Muscle of back (tissue), 11 donors: Measurements from ENCODE around the gene CARHSP1. TPM values are rescaled to one million over a fixed set of nuclear protein-coding genes. Genes with fewer than 3 reads are reported as not detected.
"Not testable (repeated sequence)": the region's sequence is repeated elsewhere in the genome, so short reads cannot be mapped to it uniquely, and the experiment has no call there.

ENCODE experiments used
- DNase-seq, 3 donors: peaks; one replicate each; pipeline versions ENCODE4 v3.0.0 to v3.0.0-alpha.2; 2013
- polyA plus RNA-seq, 10 donors: library from polyadenylated mRNA; unstranded; fragments of 120-200 nt; gene quantifications; one replicate each; pipeline ENCODE4 v1.2.1, GENCODE V29; 2013; ENCODE audit not compliant: insufficient read length in 10 of 10

CARHSP1 gene
- polyA plus RNA-seq, 10 donors: 88.2 to 122 (median 106) TPM

DNA sequence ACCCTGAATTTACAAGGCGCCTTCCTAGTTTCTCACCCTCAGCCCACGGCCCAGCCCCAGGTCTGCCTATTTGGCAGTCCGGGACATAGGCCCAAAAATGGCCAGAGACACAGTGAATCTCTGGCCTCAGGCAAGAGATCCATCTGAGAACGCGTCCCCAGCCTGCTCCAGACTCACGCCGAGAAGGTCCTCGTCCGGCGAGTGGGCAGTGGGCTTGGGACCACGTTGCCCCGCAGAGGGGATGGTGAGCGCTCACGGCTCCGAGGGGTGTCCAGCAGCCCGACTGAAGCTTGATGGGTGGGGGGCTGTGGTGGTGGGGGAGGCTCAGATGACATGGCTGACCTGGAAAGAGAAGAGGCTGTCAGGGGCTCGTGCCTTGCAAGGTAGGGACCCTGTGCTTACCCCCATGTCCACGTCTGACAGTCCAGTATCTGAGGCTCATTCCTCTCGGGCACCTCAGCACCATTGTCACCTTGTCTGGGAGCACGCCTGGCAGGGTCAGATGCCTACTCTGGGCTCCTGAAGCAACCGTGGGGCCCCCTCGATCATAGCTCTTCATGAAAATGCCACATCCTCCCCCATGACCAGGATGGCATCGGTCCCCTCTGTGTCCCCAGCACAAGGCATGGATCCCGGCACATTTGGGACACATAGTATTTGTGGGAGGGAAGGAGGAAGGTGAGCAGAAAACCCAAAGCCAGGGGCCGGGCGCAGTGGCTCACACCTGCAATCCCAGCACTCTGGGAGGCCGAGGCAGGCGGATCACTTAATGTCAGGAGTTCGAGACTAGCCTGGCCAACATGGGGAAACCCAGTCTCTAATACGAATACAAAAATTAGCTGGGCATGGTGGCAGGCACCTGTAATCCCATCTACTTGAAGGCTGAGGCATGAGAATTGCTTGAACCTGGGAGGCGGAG is 9.6 kb downstream of the CARHSP1 start:
- no peak for DNase-seq

DNA sequence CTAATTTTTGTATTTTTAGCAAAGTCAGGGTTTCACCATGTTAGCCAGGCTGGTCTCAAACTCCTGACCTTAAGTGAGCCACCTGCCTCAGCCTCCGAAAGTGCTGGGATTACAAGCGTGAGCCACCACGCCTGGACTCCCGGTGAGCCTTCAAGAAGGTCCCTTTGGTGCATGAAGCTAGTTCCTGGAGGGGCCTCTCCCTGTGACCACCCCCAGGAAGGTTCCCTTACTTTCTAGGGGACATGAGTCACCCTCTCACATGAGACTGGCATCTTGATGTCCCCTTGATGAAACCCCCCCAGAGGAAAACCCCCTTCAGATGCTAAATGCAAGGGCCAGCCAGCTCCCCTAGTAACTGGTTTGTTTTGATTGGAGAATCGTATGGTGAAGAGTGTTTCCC is 12.8 kb downstream of the CARHSP1 start:
- DNase-seq: no peak

DNA sequence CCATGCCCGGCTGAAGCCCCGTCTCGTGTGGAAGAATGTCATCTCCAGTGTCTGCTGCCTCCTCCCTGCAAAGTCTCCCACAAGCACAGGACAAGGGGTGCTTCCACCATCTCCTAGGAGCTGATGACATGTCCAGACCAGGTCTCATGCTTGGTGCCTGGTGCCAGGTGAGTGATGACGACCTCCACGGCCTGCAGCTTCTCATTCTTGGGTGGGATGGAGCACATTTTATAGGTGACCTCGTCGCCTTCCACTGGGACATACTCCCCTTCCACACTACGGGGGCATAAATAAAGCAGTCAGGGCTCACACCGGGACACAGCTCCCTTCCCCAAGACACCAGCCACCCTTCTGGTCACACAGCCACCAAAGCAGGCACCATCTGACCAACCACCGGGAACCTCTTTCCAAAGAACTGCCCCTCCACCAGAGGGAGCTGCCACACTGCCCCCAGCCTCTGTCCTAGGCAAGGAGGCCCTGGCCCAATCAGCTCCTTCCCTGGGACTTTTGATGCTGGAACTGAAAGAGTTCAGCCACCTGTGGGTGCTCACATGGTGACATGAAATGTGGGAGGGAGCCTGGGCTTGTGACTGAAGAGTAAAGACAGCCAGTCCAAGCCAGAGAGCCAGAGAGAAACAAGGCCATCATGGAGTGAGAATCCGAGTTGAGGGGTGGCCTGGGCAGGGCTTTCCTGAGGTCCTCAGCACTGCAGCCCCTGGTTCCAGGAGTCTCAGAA is 13.6 kb downstream of the CARHSP1 start:
- DNase-seq: no peak

DNA sequence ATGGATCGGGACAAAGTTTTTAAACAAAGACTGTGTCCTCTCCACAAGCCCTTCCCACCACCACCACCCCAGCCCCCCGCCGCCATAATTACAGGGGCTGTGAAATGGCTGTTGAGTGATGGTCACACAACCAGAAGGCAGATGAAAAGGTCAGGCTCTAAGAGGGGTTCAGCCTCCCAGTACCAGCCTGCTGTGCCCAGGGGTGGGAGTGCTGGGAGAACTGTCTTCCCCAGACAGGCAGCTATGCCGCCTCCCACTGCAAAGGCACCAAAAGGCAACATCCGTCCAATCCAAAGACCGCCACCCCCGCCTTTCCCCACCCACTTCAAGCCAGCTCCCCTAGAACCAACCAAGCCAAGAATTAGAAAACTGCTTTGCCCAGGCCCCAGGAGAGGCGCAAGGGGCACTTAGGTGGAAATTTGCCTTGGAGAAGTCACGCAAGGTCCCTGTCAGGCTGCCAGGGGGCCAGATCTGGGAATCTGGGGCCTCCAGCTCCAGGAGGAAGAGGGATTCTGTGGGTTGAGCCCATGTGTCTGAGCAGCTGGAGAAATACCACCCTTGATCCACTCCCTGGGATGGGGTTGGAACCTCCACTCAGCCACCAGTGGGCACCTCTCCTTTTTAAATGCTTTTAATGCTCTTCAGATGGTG is 14.4 kb downstream of the CARHSP1 start:
- no peak for DNase-seq

DNA sequence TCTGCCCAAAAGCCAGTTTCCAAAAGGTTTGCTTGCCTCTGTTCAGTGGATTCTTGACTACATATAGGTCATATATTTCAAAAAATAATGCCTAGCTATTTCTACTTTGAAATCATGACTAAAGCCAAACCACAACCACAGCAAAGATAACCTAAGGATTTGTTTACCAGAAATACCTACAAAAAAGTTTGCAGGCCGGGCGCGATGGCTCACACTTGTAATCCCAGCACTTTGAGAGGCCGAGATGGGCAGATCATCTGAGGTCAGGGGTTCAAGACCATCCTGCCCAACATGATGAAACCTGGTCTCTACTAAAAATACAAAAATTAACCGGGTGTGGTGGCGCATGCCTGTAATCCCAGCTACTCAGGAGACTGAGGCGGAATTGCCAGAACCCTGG is 15.2 kb downstream of the CARHSP1 start:
- DNase-seq: no peak

DNA sequence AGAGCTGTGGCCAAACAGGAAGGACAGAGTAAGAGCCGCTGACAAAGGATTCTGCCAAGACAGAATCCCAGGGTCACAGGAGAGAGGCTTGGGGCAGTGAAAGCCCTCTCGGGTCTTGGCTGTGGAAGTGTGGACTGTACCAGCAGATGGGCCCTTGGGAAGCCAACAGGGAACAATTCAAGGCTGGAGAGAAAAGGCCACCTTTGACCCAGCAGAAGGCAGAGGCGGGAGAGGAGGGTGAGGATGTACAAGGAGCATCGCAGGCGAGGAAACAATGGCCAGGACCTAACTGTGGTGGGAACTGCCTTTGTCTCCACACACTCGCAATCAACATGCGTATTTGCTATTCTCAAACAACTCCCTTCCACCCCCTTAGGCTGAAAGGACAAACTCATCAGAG is 15.7 kb downstream of the CARHSP1 start:
- DNase-seq: no peak

DNA sequence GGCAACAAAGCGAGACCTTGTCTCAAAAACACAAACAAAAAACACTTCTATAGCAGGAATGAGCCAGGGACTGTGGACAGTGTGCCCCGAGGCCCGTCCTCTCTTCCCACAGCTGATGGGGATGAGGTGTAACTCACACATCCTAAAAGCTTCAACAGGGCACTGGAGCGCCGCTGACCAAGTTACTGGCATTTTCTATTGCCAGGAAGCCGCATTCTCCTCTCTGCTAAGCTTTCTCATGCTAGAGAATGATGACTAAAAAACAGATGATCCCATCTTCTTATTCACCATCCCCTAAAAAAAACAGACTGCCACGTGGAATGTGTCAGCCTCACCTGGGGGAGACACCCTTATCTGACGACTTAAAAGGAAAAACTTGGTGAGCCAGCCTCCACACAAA is 16.3 kb downstream of the CARHSP1 start:
- no peak for DNase-seq

DNA sequence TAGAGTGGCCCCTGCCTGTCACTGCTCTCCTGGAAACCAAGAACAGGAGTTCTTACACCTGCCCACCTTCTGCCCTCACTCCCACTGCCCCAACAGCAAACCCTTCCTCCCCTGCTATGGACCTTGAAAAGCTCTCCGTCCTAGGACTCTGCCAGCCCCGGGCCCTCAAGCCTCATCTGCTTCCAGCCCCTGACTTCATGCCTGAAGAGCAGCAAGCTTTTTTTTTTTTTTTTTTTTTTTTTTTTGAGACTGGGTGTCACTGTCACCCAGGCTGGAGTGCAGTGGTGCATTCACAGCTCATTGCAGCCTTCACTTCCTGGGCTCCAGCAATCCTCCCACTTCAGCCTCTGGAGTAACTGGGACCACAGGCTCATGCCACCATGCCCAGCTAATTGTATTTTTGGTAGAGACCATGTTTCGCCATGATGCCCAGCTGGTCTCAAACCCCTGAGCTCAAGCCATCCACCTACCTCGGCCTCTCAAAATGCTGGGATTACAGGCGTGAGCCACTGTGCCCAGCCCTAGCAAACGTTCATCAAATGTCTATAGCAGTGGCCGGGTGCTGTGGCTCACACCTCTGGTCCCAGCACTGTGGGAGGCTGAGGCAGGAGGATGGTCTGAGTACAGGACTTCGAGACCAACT is 16.9 kb downstream of the CARHSP1 start:
- DNase-seq: no peak

DNA sequence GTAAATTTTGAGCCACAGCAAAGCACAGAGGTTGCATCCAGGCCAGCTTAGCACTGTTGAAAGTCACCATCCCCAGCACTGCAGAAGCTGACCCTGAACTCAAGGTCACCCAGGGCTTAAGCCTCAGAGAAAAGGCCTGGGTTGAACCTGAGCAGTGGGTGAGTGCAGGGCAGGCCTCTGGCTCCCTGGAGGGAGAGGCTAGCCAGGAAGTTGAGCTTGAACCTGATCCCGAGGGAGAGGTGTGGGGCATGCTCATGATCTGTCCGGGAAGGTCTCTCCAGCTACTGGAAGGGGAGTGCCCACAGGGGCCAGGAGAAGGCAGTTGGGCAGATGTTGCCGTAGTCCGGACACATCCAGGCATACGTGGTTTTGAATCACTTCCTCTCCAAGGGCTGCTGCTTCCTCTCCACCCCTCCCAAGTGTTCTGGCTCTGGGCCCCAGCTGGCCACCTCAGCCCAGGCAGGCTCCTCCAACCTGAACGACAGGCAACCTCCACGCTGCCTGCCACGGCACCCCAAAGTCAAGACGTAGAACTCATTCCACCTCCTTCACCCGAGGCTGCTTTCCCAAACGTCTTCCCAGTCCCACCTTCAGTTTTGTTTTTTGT is 18.4 kb downstream of the CARHSP1 start:
- no peak for DNase-seq

DNA sequence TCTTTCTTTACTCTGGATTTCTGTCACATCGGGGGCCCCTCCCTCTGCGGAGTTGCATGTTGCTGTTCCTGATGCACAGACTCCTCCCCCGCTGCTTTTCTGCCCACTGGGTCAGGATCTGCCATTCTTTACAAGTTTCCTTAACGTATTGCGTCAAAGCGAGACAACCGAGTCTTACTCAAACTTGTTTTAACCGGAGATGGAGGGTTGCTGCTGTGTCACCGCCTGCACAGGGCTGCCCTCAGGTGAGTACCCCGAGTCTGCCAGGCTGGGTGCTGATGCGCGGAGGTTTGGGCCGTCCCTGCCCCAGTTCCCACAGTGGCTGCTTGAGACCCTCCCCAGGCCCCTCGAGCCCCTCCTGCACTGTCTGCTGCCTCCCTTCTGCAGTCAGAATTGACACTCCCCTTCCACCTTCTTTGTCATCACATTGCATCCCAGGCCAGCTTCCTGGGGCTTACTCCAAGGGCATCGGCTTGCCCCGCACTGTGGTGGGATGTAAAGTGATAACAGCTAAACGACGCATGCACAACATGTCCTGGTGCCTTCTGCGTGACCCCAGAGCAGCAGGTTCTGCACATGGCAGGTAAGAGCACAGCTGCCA is 19.3 kb downstream of the CARHSP1 start:
- DNase-seq: no peak

DNA sequence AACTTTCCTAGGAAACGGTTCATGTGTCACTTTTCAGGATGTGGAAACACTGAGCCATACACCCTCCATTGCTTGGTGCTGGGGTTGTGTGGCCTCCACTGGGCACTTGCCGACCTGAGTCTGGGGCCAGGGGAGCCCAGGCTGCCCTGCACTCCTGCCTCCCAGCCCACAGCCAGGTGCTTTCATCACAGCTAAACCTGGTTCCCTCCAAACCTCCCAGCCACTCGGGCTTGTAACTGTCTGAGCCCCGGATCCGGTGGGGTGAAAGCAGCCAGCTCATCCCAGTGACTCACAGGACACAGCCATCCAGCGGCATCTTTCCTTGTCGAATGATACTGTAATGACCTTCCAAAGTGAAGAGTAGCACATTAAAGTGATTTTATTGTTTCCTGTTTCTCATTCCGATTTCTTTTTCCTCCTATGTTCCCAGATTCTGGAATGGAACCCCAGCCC is 19.8 kb downstream of the CARHSP1 start:
- no peak for DNase-seq

DNA sequence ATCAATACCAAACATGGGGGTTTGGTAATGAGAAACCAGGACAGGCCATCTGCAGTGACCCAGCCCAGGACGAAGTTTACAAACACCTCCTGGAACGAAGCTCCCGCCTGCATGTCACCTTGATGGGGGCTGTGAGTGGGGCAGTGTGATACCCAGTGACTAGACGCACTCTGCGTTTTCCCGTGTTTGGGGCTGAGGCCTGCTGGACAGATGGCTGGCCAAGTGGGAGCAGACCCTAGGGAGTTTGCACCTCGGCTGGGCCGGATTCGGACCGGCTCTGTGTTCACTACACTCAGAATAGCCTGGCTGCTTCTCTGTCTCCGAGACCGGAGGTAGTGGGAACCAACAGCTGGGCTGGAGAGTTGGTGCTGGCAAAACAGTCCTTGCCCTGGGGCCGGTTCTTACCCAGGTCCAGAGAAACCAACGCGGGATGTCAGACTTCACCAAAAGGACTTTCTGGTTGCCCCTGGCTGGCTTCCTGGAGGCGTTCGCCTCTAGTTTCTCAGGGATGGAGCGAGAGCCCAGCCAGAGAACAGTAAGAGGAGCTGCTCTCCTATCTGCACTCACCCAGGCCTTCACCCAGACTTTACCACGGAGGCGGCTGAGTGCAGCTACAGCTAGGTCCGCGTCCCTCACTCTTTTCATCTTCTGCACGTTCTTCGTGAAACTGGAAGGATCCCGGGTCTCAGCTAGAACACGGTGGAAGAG is 20.4 kb downstream of the CARHSP1 start:
- no peak for DNase-seq

DNA sequence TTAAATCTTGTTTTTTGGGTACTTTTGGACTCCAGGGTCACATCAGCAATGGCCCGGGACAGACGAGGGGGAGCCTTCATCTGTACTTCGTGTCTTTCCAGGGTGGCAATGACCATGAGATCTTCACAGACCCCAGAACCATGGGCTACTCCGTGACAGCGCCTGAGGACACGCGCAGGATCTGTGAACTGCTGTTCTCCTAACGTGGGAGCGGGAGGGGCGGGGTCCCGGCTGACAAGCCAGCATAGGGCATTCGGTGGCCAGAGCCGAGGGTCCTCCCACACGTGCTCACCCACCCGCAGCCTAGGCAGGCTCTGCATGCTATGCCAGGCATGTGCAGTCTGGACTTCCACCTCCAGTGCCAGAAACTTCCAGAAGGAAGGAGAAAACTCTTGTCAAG is 21.2 kb downstream of the CARHSP1 start:
- DNase-seq: no peak

DNA sequence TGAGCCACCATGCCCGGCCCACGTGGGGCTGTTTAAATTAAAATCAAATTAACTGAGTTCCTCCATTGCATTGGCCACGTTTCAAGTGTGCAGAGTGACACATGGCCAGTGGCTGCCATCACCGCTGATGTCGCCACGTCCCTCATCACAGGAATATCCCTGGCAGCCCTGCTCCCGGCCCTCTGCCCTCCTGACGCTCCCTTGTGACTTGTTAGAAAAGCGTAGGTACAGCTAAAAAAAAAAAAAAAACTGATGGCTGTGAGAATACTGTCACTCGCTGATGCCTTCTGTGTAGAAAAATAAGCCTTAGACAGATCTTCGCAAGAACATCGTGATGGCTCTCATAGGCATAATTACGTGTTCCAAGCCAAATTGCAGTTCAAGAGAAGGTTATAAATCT is 21.7 kb downstream of the CARHSP1 start:
- peak in 1 of 3 donors; percentile 10 for DNase-seq

DNA sequence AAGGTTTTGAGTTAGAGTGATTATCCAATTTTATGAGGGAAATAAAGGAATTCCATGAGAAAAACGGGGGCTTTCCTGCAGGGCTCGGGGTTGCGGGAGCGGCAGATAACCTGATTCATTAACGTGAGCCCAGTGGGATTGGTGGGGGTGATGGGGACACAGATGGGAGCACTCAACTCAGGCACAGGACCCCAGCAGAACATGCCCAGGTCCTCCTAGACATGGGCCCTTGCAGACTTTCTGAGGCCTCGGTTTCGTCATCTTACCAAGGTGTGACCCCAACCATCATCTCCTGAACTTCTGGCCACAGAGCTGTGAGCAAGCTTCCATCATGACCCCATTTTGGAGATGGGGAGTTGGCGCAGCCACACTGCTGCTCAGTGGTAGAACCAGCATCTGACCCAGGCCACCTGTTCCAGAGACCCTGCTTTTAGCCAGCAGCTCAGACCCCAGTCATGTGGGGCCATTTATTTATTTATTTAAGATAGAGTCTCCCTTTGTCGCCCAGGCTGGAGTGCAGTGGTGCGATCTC is 22.3 kb downstream of the CARHSP1 start:
- peak in 1 of 3 donors; percentile 7 for DNase-seq

DNA sequence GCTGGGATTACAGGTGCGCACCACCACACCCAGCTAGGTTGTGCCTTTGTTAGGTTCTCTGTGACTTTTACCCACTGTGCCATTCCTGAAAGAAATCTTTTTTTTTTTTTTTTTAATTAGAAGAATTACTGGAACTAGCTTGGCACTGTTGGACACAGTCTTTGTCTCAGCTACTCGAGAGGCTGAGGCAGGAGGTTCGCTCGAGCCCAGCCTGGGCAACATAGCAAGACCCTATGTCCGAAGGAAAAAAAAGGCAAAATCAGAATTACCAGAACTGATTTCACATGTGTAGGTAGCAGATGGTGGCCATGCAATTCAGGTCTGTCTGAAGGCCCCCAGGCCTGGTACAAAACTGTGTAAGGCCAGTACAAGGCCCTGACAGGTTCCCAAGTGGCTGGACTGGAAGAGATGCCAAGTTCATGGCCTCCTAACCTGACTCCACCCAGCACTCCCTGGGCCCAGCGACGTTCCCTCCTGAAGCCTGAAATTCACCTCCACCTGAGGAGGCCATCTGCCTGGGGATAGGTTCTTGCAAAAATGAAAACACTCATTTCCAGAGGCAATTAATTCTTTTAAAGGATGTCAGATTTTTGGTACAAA is 23.0 kb downstream of the CARHSP1 start:
- DNase-seq: no peak

DNA sequence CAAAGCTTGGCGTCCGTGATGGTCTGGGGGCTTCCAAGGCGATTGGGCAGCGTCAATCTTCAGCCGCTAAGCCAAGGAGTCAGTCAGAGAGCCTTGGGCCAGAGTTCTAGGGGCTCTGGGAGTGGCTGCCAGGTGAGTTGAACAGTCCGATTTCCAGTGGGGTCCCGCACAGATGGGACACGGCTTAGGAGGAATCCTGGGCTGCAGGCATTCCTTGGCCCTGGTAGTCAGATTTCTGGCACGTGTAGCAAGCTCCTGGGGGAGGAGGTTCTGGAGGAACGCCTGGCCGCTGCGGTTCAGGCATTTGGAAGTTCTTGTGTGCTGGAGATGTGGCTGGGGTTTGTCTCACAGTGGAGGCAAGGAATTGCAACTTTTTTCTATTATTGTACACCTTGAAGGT is 25.5 kb downstream of the CARHSP1 start:
- not testable (repeated sequence) for DNase-seq

DNA sequence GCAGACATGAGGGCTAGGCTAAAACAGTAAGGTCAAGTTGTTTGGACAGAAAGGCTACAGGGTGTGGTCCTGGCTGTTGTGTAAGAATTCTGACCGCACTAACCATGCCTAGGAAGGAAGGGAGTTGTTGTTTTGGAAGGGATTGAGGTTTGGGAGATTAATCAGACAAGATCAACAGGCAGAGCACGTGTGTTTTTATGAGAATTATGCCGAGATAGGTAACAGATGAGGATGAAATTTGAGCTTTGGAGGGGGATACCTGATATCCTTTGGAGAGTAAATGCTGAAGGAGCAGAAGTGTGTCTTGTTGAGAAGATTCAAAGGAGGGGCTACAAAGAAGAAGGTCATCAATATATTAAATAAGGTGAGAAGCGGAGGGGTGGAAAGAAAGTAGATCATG is 26.8 kb downstream of the CARHSP1 start:
- DNase-seq: not testable (repeated sequence)

DNA sequence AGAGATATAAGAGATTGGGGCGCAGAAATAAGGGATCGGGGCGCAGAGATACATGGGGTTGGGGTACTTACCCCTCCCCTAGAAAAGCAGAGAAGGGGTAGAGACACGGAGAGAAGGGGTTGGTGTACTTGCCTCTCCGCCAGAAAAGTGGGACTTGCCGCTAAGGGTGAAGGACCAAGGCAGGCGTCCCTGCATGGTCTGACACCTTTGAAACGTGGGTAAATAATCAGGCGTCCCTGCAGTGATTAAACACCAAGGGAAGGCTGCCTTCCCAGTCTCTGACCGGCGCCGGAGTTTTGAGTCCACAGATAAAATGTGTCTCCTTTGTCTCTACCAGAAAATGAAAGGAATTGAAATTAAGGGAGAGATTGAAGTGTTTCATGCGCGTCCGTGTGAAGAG is 31.2 kb downstream of the CARHSP1 start:
- DNase-seq: not testable (repeated sequence)

DNA sequence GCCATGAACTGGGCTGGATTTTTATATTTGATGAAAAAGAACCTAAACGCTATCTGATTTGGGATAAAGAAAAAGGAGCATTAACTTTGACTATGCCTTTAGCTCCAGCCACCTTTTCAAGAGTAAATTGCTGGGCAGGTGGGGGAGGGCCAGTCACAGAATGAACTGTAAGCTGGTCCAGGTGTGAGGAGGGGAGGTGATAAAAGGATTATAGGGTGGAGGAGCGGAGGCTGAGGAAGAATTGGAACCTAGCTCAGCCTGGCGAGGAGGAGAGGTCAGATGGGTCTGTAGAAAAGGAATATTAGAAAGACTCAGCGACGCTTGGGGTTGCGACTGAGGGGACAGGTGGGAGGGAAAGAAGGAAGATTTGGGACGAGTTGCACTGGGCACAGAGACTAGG is 32.0 kb downstream of the CARHSP1 start:
- not testable (repeated sequence) for DNase-seq
